RWPE1 (cell line): ENCODE measurements around the gene NUP188.

Experiments
- CTCF ChIA-PET: fragments of 350-600 bp; sonication (Branson Sonifier 250); formaldehyde crosslinking; extraction: SDS; loops from one replicate; lab custom pipeline; 2021; lab: Yijun Ruan, JAX
- POLR2A ChIA-PET: fragments of 400-600 bp; formaldehyde crosslinking; extraction: SDS; loops from one replicate; lab custom pipeline; 2020; ENCODE audit warnings: antibody characterized with exemption; ENCODE audit not compliant: low non-redundant PET; lab: Yijun Ruan, JAX
- DNase-seq: peaks from one replicate; pipeline ENCODE4 v3.0.0; 2012; ENCODE audit warnings: low spot score
- H3K27ac ChIP-seq: fragments of 450-650 bp; 2 replicates; pipeline ENCODE4 v1.5.1; 2017
- TF ChIP-seq, protein P1 (sequence below): fragments of 450-650 bp; conservative IDR thresholded peaks from 2 replicates; pipeline ENCODE4 v1.5.1; 2017; ENCODE audit warnings: low read depth, mild to moderate bottlenecking

The NUP188 gene

DNA sequence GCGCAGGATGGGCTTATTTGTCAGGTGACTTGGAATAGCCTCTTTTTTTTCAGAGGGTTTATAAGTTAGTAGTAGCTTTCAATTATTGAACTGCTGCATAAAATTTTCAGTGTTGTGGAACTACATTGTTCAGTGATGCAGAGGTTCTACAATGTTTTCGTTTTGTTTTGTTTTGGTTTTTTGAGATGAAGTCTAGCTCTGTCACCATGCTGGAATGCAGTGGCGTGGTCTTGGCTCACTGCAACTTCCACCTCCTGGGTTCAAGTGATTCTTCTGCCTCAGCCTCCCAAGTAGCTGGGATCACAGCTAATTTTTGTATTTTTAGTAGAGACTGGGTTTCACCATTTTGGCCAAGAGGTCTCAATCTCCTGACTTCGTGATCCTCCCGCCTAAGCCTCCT is 22.0 kb downstream of the NUP188 start:
- DNase-seq: no peak
- TF ChIP-seq, protein P1, sequence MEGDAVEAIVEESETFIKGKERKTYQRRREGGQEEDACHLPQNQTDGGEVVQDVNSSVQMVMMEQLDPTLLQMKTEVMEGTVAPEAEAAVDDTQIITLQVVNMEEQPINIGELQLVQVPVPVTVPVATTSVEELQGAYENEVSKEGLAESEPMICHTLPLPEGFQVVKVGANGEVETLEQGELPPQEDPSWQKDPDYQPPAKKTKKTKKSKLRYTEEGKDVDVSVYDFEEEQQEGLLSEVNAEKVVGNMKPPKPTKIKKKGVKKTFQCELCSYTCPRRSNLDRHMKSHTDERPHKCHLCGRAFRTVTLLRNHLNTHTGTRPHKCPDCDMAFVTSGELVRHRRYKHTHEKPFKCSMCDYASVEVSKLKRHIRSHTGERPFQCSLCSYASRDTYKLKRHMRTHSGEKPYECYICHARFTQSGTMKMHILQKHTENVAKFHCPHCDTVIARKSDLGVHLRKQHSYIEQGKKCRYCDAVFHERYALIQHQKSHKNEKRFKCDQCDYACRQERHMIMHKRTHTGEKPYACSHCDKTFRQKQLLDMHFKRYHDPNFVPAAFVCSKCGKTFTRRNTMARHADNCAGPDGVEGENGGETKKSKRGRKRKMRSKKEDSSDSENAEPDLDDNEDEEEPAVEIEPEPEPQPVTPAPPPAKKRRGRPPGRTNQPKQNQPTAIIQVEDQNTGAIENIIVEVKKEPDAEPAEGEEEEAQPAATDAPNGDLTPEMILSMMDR: no peak
- no peak overlapping the region for H3K27ac ChIP-seq
- CTCF ChIA-PET: interaction anchor here (0.6 to 0.7 kb wide), 2 partner anchors 162 to 674 kb away, joined by 3 read pairs; no protein-coding TSS in a partner anchor
- POLR2A ChIA-PET: no interaction called here

DNA sequence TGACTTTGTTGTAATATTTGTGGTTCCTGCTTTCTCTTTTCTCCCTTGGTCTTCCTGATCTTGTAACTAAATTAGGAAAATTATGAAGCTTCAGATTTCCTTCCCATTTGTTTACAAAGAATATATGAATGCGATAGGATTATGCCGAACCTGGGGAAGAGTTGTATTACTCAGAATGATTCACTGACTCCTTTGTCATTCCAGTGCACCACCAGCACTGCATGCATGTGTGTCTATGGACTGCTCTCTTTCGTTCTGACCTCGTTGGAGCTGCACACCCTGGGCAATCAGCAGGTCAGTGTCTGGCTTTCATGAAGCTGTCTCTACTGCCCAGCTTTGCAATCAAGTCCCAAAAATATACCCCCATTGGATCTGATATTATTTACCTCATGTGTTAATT is 25.5 kb downstream of the NUP188 start:
- TF ChIP-seq, protein P1: no peak
- CTCF ChIA-PET: interaction anchor here (0.5 to 1.7 kb wide), 3 partner anchors 21 to 770 kb away, joined by 3 to 7 read pairs (median 5); no protein-coding TSS in a partner anchor

GRCh38 chr9:128979111-128979510 is 31.6 kb downstream of the NUP188 start:
- no peak overlapping the region for H3K27ac ChIP-seq
- no peak for DNase-seq
- TF ChIP-seq, protein P1: no peak
- ChIA-PET CTCF (no interaction called here), POLR2A (no interaction called here)

More for the DNA sequence above, 25.5 kb downstream of the NUP188 start:
- POLR2A ChIA-PET: no interaction called here
- H3K27ac ChIP-seq: no peak overlapping the region
- DNase-seq: peak; percentile 85

GRCh38 chr9:128983536-128983935 is 36.0 kb downstream of the NUP188 start:
- POLR2A ChIA-PET: no interaction called here
- TF ChIP-seq, protein P1: no peak
- DNase-seq: no peak
- CTCF ChIA-PET: interaction anchor here (0.8 kb wide), 1 partner anchor 390 kb away, joined by 3 read pairs; no protein-coding TSS in a partner anchor
- no peak overlapping the region for H3K27ac ChIP-seq

DNA sequence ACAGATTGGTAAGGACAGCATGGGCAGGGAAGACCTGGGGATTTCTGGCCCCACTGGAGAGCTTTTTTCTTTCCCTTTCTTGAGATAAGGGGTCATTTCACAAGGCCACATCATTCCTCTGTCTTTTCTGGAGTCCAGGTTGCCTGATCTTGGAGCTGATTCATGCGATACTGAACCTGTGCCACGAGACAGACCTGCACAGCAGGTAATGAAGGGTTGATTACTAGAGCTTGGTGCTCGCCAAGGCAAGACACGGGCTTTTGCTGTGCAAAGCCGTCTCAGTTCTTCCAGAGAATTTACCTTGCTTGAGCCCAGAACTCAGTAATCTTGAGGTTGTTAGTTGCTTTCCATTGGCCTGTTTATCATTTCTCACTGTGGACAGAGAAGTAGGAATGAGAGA is 39.2 kb downstream of the NUP188 start:
- ChIA-PET POLR2A (interaction anchor here (0.6 kb wide), 1 partner anchor 44 kb away, joined by 6 read pairs; no protein-coding TSS in a partner anchor), CTCF (no interaction called here)
- no peak for DNase-seq
- TF ChIP-seq, protein P1: no peak
- no peak overlapping the region for H3K27ac ChIP-seq

DNA sequence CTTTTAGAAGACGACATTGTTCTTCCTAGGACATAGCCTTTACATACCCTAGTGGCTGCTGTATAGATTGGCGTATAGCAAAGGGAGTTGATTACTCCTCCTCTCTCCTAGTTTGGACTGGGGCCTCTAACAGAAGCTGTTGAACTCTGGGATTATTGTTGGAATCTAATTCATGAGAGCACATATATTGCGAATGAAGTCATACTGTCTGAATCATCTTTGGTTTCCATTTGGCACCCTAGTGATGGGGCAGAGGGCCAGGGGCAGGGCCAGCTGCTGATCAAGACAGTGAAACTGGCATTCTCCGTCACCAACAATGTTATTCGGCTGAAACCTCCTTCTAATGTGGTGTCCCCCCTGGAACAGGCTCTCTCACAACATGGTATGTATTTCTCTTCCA is 40.3 kb downstream of the NUP188 start:
- CTCF ChIA-PET: no interaction called here
- TF ChIP-seq, protein P1: no peak
- DNase-seq: no peak
- no peak overlapping the region; the same call in 1 of the 2 replicates for H3K27ac ChIP-seq
- POLR2A ChIA-PET: interaction anchor here (0.7 kb wide), 1 partner anchor 302 kb away, joined by 3 read pairs; no protein-coding TSS in a partner anchor
